GM19351 (cell line): Measurements from ENCODE around the gene CHDH.

ENCODE experiments used
- ATAC-seq: cut with Tn5 transposase; IDR thresholded peaks from one replicate; pipeline ENCODE4 v1.9.1; 2021; ENCODE audit warnings: mild to moderate bottlenecking, moderate library complexity; ENCODE audit not compliant: unreplicated experiment

CHDH gene

DNA sequence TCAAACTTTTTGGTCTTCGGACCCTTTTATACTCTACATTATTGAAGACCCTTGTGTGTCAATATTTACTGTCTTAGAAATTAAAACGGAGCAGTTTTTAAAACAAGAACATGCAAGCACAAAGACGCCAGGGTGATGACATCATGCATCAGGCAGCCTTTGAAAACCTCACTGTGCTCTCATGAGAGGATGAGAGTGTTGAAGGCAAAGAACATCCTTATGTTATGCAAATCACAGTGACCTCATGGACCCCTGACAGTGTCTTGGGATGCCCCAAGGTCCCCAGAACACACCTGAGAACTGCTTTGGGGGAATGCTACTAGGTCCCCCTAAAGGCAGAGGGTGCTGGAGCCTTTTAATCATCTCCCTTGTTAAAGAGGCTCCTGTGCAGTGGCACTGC is 51.6 kb downstream of the CHDH start:
- ATAC-seq = no peak

DNA sequence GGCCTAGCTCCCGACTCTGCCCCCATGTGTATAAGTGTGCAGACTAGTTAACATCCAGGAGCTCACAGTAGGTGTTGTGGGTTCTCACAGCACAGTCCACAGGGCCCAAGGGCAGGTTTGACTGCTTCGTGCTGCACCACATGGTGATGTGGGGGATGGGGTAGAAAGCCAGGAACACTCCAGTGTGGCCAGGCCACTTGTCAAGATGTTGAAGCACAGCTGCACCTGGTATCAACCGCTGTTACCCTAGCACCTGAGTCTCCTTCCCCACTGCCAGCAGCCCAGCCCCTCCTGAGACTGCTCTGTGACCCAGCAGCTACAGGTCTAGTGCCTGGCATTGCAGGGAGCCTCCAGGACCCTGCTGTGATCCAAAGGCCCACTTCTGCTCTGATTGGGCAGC is 53.4 kb downstream of the CHDH start:
- ATAC-seq = no peak

DNA sequence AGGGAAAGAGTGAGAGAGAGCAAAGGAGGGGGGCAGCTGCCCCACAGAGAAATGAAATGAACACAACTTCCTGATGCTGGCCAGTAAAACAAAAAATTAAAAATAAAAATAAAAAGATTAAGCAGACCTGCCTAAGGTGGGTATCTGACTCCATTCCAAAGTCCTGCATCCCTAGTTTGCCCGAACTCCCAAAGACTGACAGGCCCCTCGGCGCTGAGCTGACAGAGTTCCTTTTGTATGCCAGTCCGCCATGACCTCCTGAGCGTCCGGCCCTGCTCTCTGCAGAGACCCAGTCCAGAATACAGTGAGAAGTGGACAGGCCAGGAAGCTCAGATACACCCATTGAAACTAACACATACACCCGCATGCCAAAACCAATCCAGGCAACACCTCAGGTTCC is 54.9 kb downstream of the CHDH start:
- no peak for ATAC-seq

DNA sequence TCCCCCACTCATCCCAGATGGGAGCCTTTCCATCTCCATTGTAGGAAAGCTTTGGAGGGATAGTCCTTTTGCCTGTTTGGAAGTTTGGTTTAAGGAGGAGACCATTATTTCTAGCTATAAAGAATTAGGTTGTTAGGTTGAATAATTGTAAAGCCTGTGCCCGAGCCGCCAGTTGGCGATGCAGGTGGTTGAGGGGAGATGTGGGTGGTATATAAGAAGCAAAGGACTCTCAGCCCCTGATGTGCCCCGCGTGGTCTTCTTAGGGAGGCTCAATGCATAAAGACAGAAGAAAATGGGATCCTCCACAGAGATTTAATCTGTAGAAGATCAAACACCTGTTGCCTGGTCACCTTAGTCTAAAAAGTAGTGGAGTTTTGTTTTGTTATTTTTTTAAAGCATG is 55.7 kb downstream of the CHDH start:
- no peak for ATAC-seq

DNA sequence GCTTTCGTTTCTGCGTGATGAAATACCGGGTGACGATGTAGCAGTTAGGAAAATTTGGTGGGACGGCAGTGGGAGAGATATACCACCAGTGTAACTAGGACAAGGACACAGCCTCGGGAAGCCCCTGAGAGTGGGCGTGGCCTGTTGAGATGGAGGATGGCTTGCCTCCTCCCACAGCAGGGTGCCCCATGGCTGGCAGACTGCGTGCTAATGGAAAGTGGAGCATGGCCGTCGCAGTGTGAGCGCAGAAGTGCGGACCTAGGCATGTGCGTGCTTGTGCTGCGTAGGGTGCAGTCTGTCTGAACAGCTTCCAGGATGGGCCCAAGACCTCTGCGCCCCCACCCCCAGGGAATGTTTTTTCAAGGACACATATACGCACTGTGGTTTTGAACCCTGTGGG is 56.8 kb downstream of the CHDH start:
- ATAC-seq = no peak

DNA sequence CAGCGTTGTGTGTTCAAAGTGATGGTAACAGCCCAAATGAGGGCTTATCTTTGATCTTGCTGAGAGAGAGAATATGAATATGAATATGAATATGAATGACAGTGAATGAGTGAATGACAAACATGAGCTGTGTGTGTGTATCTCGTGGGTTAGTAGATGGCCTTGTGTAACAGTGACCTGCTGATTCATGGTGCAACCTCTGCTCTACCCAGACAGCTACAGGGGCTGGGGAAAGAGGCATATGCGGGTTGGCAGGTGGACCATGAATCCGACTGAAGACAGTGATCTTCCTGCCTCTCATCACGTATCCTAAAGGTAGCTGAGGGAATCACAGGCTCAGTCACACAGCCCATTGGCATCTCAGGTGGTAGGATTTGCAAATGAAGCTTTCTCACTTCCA is 58.2 kb downstream of the CHDH start:
- no peak for ATAC-seq

DNA sequence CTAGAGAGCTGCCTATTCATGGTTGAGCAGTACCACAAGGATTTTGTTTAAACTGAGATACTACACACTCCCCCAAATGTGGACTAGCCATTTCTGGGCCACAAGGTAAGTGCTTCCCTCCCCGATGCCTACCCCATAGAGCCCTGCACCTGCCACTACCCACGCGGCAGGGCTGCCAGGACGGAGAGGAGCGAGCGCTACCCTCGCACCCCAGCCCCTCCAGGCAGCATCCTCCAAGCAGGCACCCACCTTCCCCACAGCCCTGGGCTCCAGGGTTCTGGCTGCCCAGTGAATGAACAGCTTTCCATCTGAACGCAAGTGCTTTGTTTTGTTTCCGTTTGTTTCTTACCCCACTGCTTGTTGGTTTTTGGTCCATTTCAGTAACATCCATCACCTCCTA is 59.2 kb downstream of the CHDH start:
- no peak for ATAC-seq

DNA sequence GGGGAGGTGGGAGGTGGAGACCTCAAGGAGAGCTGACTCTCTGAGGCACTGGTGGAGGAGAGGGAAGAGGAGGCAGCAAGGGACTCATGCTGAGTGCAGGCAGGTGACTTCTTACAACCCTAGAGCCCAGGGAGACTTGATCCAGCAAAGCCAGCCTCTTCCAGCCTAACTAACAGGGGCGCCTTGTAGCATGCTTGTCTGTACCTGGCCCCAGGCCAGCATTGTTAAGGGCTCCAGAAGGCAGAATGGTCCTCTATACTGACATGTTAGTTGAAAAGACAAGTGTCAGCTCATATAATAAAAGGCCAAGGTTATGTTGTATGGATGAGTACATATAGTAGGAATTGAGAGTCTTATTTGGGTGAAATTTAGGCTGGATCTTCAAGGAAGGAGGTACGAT is 65.4 kb downstream of the CHDH start:
- ATAC-seq = no peak

DNA sequence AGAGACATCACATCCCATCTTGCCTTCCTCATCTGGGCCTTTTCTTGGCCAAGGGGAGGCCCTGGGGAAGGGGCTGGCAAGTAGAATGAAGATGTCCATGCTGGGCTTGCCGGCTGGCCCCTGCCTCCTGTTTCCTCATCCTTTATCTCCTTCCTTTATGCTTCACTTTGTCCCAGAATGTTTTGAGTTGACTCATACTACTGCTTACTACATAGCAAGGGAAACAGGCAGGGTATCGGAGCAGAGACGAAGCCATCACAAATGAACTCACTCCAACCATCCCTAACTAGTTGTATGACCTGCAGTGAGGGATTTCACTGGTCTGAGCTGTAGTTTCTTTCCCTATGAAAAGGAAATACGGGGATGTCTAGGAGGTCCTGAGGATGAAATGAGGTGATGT is 66.0 kb downstream of the CHDH start:
- ATAC-seq = no peak

DNA sequence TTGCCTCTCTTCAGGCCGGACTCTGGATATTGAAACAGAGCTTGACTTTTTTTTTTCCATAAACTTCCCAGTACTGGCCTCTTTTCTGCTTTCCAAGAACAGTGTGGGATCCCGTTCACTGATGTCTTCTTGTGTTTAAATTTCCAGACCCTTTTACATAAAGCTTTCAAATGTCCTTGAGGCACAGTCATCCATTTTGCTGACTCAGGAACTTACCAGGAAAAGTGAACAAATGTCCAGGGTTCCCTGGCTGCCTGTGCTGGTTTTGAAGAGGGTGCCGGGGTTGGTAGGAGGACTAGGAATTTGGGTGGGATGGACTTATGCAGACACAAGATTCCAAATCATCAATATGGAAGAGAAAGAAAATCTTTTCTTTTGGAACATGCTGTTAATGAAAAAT is 68.1 kb downstream of the CHDH start:
- no peak for ATAC-seq

DNA sequence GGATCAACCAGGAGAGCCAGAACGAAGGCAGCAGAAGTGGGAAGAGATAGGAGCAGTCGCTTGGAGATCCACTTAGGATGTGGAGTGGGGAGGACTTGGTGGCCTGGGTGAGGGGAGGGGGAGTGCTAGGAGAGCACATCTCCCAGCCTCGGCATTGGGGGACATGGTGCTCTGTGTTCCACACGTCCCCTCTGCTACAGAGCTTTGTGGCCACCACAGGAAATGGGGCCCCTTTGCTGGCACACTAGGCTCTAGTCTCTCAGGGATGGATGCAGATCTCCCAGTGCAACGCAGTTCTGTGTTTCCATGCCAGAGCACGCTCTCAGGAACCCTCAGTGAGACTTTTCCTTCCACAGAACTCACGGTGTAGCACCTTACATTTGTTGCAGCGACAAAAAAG is 68.8 kb downstream of the CHDH start:
- ATAC-seq = no peak

DNA sequence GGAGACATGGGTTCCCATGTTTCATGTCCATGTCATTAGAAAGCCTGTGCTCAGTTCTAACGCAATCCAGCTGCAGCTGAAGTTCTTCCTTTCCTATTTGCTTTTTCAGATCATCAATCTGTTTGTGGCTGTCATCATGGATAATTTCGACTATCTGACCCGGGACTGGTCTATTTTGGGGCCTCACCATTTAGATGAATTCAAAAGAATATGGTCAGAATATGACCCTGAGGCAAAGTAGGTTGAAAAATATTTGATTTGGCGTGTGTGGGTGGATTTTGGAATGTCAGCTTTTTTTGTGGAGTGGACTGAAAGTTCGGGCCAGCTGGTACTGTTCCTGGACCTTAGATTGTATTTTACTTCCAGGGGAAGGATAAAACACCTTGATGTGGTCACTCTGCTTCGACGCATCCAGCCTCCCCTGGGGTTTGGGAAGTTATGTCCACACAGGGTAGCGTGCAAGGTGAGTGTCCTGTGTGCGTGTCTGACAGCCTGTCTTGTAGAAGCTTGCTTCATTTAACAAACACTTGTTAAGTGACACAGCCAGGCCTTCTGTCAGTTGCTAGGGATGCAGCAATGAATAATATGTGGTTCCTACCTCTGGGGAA is 69.6 kb downstream of the CHDH start:
- ATAC-seq = no peak

DNA sequence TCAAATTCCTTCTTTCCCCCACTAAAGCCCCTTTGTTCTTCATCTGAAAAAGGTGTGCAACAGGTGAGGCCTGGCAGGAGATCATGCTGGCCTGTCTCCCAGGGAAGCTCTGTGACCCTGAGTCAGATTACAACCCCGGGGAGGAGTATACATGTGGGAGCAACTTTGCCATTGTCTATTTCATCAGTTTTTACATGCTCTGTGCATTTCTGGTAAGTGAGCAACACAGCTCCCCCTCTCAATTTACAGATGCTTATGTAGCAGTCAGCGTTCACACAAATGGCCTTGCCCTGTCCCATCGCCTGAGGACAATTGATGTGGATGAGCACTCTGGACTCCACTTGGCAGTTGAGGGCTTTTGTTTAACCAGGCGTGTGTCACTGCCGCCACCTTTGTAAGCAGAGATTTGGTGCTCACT is 70.4 kb downstream of the CHDH start:
- ATAC-seq = no peak

DNA sequence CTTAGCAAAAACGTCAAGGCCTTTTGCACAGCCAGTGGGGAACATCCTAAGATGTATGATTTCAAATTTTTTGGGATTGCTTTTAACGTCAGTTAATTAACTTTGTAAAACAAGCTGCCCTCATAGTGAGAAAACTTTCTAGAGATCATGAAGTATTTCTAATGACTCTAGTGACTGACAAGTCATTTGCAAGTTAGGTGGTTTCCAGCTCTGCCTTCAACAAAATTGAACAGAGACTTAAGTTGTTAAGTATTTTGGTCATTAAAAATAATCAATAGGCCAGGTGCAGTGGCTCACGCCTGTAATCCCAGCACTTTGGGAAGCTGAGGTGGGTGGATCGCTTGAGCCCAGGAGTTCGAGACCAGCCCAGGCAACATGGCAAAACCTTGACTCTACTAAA is 71.2 kb downstream of the CHDH start:
- ATAC-seq = no peak

DNA sequence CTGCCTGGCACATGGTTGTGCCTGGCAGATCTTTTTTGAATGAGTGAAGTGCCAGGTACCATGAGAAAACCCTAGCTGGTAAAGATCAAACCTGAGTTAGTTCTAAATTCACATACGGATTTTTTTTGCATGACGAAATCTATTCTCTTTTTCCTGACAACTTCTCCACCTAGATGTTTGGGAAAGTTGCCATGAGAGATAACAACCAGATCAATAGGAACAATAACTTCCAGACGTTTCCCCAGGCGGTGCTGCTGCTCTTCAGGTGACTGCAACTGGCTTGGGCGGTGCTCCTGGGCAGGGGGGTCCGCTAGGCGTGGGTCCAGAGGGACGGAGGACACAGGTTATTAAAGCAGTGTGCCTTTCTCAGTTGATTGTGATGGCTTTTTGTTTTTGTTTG is 71.8 kb downstream of the CHDH start:
- no peak for ATAC-seq

DNA sequence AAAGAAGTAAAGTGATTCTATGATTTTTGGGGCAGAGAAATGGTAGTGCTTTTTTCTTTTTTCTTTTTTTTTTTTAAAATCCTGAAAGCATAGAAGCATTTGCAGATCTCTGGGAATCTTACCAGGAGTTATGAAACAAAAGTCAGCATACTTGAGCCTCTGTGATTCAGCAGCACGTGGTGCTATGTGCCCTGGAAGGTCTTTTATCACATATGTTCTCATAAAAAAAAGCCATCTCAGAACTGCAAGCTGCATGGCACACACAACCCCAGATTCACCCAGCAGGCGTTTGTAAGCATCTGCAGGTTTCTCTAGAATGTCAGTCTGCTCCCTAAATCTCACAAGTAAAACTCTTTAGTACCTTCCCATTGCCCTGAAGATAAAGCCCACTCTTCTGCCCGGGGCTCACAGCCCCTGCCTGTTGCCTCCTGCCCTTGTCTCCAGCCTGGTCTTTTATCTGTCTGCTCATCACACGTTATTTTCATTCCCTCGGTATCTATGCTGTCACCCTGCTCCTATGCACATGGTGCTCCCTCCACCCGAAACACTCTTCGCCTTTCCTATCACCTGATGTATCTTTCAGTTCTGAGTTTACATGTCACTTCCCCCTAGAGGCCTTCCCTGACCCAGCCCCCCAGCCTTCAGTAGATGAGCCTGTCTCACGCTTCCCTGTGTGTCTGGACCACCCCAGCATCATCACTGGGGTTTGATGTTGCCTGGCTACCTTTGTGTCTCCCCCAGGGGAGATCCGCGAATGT is 72.4 kb downstream of the CHDH start:
- ATAC-seq = peak; percentile 95

DNA sequence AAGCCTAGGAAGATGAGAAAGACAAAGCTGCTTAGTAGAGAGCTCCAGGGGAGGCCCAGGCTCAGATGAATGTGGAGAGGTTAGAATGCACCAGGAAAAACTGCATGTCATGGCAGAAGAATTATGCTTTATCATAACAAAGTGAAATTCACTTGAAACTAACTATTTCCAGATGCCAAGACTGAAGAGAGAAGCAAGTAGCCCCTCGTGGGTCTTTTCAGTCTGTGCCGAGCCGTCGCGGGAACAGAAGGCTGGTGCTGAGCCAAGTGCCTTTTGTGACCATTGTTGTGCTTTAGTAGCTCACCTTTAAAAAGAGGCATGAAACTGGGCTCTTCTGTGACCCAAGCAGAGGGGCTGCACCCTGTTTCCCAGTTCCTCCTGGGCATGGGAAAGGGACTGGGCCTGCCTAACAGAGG is 73.2 kb downstream of the CHDH start:
- no peak for ATAC-seq

DNA sequence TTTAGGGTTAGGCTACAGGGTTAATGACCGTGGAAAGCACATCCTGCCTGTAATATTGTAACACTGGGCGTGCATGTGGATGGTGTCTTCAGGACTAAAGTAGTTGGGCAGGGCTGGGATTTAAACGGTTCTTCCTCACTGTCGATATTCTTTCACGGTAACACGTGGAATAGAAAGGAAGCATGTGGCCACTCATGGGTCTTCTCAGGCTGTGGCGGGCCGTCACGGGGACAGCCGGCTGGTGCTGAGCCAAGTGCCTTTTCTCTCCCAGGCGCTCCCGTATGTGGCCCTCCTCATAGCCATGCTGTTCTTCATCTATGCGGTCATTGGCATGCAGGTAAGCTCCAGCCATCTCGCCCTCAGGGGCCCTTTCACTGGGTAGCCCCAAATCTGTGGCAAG is 73.7 kb downstream of the CHDH start:
- no peak for ATAC-seq

DNA sequence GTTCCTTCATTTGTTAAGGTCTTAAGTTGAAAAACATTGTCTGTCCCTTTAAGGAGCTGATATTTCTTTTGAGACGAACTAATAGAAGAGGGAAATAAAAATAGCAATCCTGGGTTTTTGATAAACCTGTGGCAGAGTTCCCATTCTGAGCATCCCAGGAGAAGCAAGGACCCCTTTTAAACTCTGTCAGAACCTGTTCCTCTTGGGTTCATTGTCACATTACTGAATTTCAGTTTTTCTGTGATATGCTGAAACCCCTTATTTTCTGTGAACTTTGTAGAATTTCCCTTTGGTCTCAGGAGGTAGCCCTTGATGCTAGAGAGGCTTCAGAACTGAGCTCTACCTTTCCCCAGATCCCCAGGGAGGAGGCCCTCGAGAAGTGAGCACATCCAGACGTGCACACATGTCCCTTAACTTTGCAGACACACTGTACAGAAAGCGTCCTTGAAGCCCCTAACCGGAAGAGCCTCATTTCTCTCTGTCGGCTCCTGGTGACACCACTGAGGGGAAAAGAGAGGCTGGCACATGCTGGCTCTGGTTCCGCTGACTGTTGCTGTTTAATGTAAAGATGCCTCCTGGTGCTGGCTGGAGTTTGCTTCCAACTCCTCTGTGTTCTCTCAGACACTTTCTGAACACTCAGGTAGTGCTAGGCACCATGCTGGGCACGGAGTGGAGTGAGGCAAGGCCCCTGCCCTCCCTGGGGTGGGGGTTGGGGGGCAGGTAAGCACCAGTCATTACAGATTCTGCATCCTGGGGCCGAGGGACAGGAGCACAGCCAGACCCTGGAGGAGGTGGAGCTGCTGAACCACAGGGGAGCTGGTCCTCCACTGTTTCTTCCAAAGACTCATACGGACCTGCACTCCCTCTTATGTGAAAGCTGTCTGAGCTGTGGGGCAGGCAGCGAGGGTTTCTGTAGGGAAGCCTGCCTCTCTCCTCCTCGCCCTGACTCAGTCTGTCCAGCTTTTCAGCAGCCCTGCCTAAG is 77.5 kb downstream of the CHDH start:
- ATAC-seq = no peak

DNA sequence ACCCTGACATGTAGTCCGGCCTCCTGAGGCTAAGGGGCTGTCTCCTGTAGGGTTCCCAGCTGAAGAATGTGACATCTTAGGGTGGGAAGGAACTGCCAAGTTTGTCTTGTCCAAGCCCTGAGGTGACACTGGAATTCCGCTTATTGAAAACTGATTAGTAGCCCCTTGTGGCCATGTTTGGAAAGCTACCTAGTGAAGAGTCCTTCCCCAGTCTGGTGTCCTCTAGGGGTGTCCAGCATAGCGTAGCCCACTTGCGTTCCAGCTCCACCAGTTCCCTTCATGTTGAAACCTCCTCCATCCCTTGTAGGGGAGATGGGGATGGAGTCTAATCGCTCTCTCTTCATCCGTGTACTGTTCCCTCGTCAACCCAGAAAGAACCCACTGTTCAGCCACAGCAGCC is 79.5 kb downstream of the CHDH start:
- no peak for ATAC-seq

DNA sequence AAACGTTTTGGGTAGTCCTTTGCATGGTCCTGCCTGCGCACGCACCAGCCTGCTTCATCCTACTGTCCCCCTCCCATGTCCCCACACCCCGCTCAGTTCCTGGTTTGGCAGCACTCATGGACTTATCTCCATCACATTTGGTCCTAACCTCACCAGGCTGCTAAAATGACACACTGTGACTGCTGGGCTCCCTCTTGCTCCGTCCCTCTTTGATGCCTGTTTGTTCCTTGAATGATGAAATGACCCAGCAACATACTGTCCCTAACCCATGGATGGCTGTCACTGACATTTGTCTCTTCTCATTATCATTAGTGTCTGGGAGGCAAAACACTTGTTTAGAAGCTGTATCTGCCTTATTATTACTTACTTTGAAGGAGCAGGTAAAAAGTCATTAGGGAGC is 80.5 kb downstream of the CHDH start:
- ATAC-seq = no peak
